PC-9 (cell line): Measurements from ENCODE around the gene SGSH.

ENCODE experiments used
- EZH2 ChIP-seq: fragments of 200-600 bp; sonication (generic); IDR thresholded peaks from 2 replicates; pipeline ENCODE4 v1.8.0; 2017; ENCODE audit warnings: antibody characterized with exemption, low read depth
- TF ChIP-seq, protein P1 (sequence below): fragments of 200-600 bp; sonication (generic); conservative IDR thresholded peaks from 2 replicates; pipeline ENCODE4 v1.6.1; 2017; ENCODE audit warnings: mixed run types, antibody characterized with exemption, mild to moderate bottlenecking, moderate library complexity

DNA sequence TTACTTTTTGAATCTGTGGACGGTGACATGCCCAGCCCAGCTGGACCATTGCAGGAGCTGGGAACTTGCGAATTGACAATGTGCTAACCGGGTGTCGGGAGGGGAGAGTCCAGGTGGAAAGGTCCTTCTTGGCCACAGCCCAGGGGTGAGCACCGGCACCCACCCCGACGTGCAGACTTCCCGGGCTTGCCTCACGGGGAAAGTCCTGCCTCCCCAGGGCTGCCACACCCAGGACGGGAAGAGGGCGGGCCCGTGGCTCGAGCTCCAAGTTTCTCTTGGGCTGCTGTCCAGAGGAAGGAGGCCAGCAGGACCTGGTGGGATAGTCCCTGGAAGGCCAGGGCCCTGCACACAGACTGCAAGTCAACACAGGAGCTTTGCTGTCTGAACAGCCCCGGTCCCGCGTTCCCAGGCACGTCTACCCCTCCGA, 32.6 kb downstream of the SGSH start:
- TF ChIP-seq, protein P1, sequence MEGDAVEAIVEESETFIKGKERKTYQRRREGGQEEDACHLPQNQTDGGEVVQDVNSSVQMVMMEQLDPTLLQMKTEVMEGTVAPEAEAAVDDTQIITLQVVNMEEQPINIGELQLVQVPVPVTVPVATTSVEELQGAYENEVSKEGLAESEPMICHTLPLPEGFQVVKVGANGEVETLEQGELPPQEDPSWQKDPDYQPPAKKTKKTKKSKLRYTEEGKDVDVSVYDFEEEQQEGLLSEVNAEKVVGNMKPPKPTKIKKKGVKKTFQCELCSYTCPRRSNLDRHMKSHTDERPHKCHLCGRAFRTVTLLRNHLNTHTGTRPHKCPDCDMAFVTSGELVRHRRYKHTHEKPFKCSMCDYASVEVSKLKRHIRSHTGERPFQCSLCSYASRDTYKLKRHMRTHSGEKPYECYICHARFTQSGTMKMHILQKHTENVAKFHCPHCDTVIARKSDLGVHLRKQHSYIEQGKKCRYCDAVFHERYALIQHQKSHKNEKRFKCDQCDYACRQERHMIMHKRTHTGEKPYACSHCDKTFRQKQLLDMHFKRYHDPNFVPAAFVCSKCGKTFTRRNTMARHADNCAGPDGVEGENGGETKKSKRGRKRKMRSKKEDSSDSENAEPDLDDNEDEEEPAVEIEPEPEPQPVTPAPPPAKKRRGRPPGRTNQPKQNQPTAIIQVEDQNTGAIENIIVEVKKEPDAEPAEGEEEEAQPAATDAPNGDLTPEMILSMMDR, result no peak
- TF ChIP-seq EZH2, result no peak
